GM19099 (cell line): ENCODE results near the gene FLT1.

ENCODE experiments used
- POLR2A ChIP-seq: IDR thresholded peaks from 3 replicates; pipeline ENCODE4 v1.6.1; 2011; ENCODE audit warnings: low read depth; ENCODE audit not compliant: insufficient read length; ENCODE audit errors: extremely low read depth

FLT1 gene

GRCh38 chr13:28387740-28388501, 107.0 kb downstream of the FLT1 start:
- no peak for TF ChIP-seq POLR2A

GRCh38 chr13:28385362-28385761, 109.6 kb downstream of the FLT1 start:
- no peak for TF ChIP-seq POLR2A

DNA sequence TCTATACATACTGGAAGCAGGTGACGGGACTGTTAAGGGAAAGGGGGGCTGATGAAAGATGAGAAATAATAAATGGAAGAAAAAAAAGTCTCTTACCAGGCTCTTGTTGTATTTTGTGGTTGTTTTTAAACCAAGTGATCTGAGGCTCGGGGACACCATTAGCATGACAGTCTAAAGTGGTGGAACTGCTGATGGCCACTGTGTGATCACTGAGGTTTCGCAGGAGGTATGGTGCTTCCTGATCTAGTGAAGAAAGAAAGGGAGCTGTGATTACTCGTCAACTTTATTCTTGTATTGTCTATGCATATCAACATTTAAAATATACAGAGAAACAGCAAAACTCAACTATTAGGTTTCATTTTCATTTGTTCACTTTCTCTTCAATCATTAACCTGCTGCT, 110.1 kb downstream of the FLT1 start:
- no peak for TF ChIP-seq POLR2A

GRCh38 chr13:28380319-28380718, 114.6 kb downstream of the FLT1 start:
- TF ChIP-seq POLR2A, result no peak

GRCh38 chr13:28379371-28380083, 115.4 kb downstream of the FLT1 start:
- TF ChIP-seq POLR2A, result no peak

DNA sequence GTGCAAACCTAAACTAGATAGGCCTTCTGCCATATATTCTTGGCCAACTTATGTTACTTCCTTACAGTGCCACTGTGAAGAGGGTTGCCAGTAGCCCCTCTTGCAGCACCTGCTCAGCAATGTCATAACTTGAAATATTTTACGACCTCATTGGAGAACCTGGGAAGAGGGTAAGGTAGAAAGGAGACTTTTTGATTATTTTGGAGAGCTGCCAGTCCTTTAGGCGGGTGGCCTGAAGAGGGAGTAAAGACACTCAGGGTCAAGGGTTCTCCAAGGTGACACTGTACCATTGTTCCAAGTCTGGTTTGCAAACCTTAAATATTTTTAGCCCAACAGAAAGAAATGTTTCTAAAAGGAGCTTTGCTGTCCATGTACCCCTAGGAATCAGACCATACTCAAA, 118.3 kb downstream of the FLT1 start:
- TF ChIP-seq POLR2A, result no peak

DNA sequence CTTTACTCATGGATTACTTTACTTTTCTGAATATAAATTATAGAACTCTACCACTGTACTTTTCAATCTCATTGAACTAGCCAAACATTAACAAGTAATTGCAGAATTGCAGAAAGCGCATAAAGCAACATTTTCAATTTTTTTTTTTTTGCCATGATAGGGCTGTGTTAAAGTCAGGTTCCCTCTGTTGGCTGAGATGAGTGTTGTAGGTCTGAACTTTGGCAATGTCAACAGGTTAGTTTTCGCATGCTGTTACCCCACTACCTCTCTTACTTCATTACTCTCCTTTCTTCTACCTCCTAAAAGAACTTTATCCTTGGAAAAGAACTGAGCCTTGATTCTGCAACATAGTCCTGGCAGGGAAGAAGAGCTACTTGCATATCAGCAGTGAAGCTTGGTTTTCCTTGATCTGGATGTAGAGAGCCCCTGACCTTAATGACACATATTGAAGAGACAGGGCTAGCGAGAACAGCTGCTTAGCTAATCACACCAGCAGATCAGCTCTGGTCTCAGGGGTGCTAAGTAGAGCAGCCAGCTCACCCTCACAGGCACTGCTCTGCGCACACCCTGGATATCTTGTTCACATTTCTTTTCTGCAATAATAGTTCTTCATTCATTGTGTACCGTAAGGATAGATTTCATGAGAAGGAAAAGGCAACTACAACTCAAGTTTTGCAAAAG, 119.5 kb downstream of the FLT1 start:
- no peak for TF ChIP-seq POLR2A

GRCh38 chr13:28373810-28374209, 121.1 kb downstream of the FLT1 start:
- TF ChIP-seq POLR2A, result no peak

DNA sequence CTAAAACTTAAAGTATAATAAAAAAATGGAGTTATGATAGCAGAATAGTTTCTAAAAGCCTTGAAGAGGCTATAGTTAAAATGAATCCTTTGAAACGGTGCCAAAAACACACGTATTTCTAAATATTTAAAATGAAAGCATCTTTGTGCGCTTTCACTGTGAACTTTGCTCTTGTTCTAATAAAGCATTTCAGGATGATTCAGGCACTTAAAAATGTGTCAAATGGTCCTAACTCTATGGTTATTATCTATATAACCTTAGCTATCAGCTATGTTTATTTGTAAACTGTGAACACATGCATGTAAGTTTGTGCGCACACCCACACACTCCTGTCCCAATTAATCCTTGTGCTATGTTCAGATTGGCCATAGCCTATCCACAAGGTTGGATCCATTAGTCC, 124.5 kb downstream of the FLT1 start:
- TF ChIP-seq POLR2A, result no peak

GRCh38 chr13:28358708-28359107, 136.2 kb downstream of the FLT1 start:
- no peak for TF ChIP-seq POLR2A

DNA sequence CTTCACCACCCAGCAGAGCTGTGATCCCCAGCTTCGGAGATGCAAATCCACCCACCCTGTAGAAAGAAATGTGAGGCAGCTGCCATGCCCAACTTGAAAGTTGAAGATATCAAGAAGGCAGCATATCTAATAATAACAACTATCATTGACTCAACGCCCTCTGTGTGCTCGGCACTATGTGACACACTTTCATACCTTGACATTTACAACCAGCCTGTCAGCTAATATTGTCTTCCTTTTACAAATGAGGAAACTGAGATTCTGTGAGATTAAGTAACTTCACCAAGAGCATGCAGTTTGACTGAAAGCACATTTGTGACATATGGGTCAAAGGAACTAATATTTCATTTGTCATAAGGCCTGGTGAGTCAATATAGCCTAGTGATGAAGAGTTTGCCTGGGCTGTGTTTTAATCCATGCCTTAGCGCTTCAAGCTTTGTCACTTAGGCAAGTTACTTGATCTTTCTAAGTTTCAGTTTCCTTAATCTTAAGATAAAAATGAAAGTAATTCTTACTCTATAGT, 137.0 kb downstream of the FLT1 start:
- no peak for TF ChIP-seq POLR2A

GRCh38 chr13:28357247-28357825, 137.6 kb downstream of the FLT1 start:
- no peak for TF ChIP-seq POLR2A

- no peak for TF ChIP-seq POLR2A
Measured at GRCh38 chr13:28356561-28357021, 138.3 kb downstream of the FLT1 start.

DNA sequence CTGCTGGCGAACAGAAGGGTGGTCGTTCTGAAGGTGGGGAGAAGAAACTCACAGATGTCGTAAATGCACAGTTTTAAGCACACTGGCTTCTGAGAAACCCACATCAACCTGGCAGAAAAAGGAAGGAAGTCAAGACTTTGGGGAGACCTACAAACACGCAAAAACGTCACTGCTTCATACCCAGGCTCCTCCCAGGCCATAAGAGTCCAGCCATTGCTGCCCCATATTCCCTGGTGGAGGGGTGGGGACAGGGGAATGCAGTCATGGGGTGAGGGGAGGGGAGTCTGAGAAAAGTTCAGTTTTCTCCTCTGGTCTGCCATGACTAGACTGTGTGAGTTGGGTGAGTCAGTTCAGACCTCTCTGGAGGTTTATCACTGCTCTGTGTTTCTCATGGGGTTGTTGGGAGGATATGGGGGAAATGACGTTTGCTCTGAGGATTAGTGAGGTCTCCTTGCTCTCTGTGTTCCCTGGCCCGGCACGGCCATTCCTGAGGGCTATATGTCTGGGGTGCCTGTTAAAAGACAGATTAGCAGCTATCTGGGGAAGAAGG, 139.0 kb downstream of the FLT1 start:
- TF ChIP-seq POLR2A, result no peak
